VCaP (cell line): Measurements from ENCODE around the gene NAGA.

Source experiments
- H3K27ac ChIP-seq: fragments of 450-650 bp; 2 replicates; pipeline ENCODE4 v1.5.1; 2017
- CTCF ChIP-seq: fragments of 450-650 bp; conservative IDR thresholded peaks from 2 replicates; pipeline ENCODE4 v1.5.1; 2017; ENCODE audit warnings: mild to moderate bottlenecking, moderate library complexity

The NAGA gene

GRCh38 chr22:42025421-42025820 is 45.2 kb downstream of the NAGA start:
- H3K27ac ChIP-seq: no peak overlapping the region
- no peak for TF ChIP-seq CTCF

- H3K27ac ChIP-seq: no peak overlapping the region
- TF ChIP-seq CTCF: no peak
Measured at GRCh38 chr22:42022162-42022847, 48.3 kb downstream of the NAGA start.

GRCh38 chr22:42021571-42021970 is 49.0 kb downstream of the NAGA start:
- no peak for TF ChIP-seq CTCF
- no peak overlapping the region for H3K27ac ChIP-seq

GRCh38 chr22:42018224-42018623 is 52.4 kb downstream of the NAGA start:
- no peak for TF ChIP-seq CTCF
- no peak overlapping the region for H3K27ac ChIP-seq

- H3K27ac ChIP-seq: no peak overlapping the region
- no peak for TF ChIP-seq CTCF
Measured at GRCh38 chr22:42016111-42016510, 54.5 kb downstream of the NAGA start.

GRCh38 chr22:42013385-42013784 is 57.2 kb downstream of the NAGA start:
- no peak for TF ChIP-seq CTCF
- no peak overlapping the region for H3K27ac ChIP-seq

GRCh38 chr22:42010778-42011177 is 59.8 kb downstream of the NAGA start:
- no peak overlapping the region for H3K27ac ChIP-seq
- no peak for TF ChIP-seq CTCF
